Measurements from ENCODE around the gene TTC12. TPM values are rescaled to one million over a fixed set of nuclear protein-coding genes. Genes with fewer than 3 reads are reported as not detected.

TTC12 gene
- total and polyA plus RNA-seq, 2 of the 8 experiments (the other 6 are each of a cell fraction or from before 2014, with no cell fraction given), result 4.7 to 9.0 TPM

- H3K4me1 ChIP-seq (replicated peaks in 1 of 4; ENCODE audit: control insufficient read depth in 3 of 4, insufficient read depth in 4 of 4, low read length in 3 of 4), result peaks cover 0 to 13% (median 6%) of the 10 kb centered on the region in 4 experiments; a peak in 6 of 7 replicates
- no peak overlapping the region for H2BK5ac ChIP-seq (ENCODE audit: low read depth, low read length)
- no peak overlapping the region for H4K91ac ChIP-seq (replicated peaks; ENCODE audit: insufficient read length, low read length)
- ChIA-PET CTCF (ENCODE audit: partially characterized antibody) (interaction anchor here (0.7 to 2.8 kb wide), 13 partner anchors 8 to 419 kb away, joined by 3 to 18 read pairs (median 4); no protein-coding TSS in a partner anchor), POLR2A (ENCODE audit: partially characterized antibody) (interaction anchor here (1.0 to 1.2 kb wide), 2 partner anchors 16 to 18 kb away, joined by 3 read pairs; no protein-coding TSS in a partner anchor)
- no peak overlapping the region for H3K56ac ChIP-seq (replicated peaks; ENCODE audit: insufficient read length, low read depth, low read length)
- H2BK20ac ChIP-seq (ENCODE audit: low read length), result no peak overlapping the region
- no peaks in the 10 kb centered on the region for H4K20me1 ChIP-seq (replicated peaks in 1 of 2; ENCODE audit: control insufficient read depth in 1 of 2, insufficient read depth in 2 of 2, low read length in 2 of 2)
- no peak overlapping the region for H3K14ac ChIP-seq (ENCODE audit: insufficient read length)
- peak overlapping the region; percentile 82; the same call in 1 of the 2 replicates for H2AFZ ChIP-seq (ENCODE audit: low read length)
- DNase-seq (ENCODE audit: low read depth in 1 of 2, low spot score in 2 of 2) (no peak), FAIRE-seq (no peak)
- no peak overlapping the region for H3K27ac ChIP-seq (ENCODE audit: low read depth, low read length)
- no peak overlapping the region for H3K23ac ChIP-seq (ENCODE audit: insufficient read length)
- H3K79me2 ChIP-seq (ENCODE audit: control insufficient read depth in 1 of 2, insufficient read depth in 2 of 2, low read length in 2 of 2), result no peaks in the 10 kb centered on the region
- H2AK5ac ChIP-seq (ENCODE audit: low read depth, low read length), result no peak overlapping the region
- H4K8ac ChIP-seq (ENCODE audit: extremely low read depth, insufficient read depth, low read length), result no peak overlapping the region
- no peak overlapping the region for H2BK120ac ChIP-seq (replicated peaks; ENCODE audit: low read depth, low read length)
- H3K23me2 ChIP-seq (ENCODE audit: low read depth, low read length), result peaks cover 6% of the 10 kb centered on the region
- TF ChIP-seq SAP30 (IDR thresholded peaks at IDR 0.05; ENCODE audit: insufficient read depth, insufficient replicate concordance, low read length) (no peak), EP300 (IDR thresholded peaks at IDR 0.05; ENCODE audit: borderline replicate concordance in 1 of 2, low read depth in 2 of 2, low read length in 2 of 2) (no peak), TAF7 (optimal IDR thresholded peaks at IDR 0.05; ENCODE audit: borderline replicate concordance, low read depth, low read length) (no peak), CBX8 (IDR thresholded peaks at IDR 0.05; ENCODE audit: borderline replicate concordance, low read depth, low read length) (no peak)
- no peaks in the 10 kb centered on the region for H3K9me3 ChIP-seq (ENCODE audit: insufficient read depth in 2 of 2, low read depth in 1 of 2, low read length in 1 of 2)
- H3K27me3 ChIP-seq (replicated peaks in 1 of 4; ENCODE audit: control insufficient read depth in 3 of 4, extremely low read depth in 1 of 4, insufficient read depth in 3 of 4, low read length in 3 of 4), result peaks cover 0 to 8% (median 3%) of the 10 kb centered on the region in 4 experiments; a peak in 1 of 7 replicates
- H2BK15ac ChIP-seq (ENCODE audit: low read length), result no peak overlapping the region
- WGBS, 2 experiments (ENCODE audit: extremely low coverage in 1 of 2, insufficient coverage in 1 of 2, insufficient read length in 1 of 2, insufficient replicate concordance in 2 of 2, low coverage in 1 of 2, low lambda C conversion rate in 2 of 2, missing lambda C conversion rate in 1 of 2), result 74% methylated on average over 3 of the region's 3 CpGs; no CpG with 5 or more reads in 1 of the 2 experiments
- peak overlapping the region; percentile 61 to 93; a peak in 3 of 4 replicates for H3K4me2 ChIP-seq (ENCODE audit: insufficient read depth in 1 of 2, low read depth in 2 of 2, low read length in 2 of 2)
- no peak overlapping the region for H3K18ac ChIP-seq (ENCODE audit: extremely low read depth, low read length)
- no peak overlapping the region for H3K9ac ChIP-seq (replicated peaks in 1 of 4; ENCODE audit: extremely low read depth in 1 of 4, low read depth in 3 of 4, low read length in 3 of 4)
- H2BK12ac ChIP-seq (ENCODE audit: low read depth, low read length), result no peak overlapping the region
- no peaks in the 10 kb centered on the region for H3K36me3 ChIP-seq (ENCODE audit: control insufficient read depth in 2 of 4, insufficient read depth in 4 of 4, low read length in 3 of 4)
- H3K4me3 ChIP-seq (ENCODE audit: extremely low read depth in 1 of 4, insufficient read depth in 2 of 4, low read depth in 3 of 4, low read length in 4 of 4), result peak overlapping the region in 2 of 4 experiments; percentile 24 to 79; a peak in 3 of 8 replicates
- no peak overlapping the region for H4K5ac ChIP-seq (ENCODE audit: insufficient read length, low read depth, low read length)
- H3K79me1 ChIP-seq (ENCODE audit: low read depth, low read length), result no peaks in the 10 kb centered on the region
- no peak overlapping the region for H3K4ac ChIP-seq (replicated peaks; ENCODE audit: insufficient read length, low read depth, low read length)
These were observed 782 bp upstream of the TTC12 start for GRCh38 chr11:113313601-113314000.
